ENCODE data around the gene WDR86. TPM values are rescaled to one million over a fixed set of nuclear protein-coding genes. Genes with fewer than 3 reads are reported as not detected.
A peak's percentile ranks its signal among the peaks of the same experiment; 100 is the strongest.

WDR86 gene
- total RNA-seq, 1 experiment from 2014 or later = 8.1 TPM

DNA sequence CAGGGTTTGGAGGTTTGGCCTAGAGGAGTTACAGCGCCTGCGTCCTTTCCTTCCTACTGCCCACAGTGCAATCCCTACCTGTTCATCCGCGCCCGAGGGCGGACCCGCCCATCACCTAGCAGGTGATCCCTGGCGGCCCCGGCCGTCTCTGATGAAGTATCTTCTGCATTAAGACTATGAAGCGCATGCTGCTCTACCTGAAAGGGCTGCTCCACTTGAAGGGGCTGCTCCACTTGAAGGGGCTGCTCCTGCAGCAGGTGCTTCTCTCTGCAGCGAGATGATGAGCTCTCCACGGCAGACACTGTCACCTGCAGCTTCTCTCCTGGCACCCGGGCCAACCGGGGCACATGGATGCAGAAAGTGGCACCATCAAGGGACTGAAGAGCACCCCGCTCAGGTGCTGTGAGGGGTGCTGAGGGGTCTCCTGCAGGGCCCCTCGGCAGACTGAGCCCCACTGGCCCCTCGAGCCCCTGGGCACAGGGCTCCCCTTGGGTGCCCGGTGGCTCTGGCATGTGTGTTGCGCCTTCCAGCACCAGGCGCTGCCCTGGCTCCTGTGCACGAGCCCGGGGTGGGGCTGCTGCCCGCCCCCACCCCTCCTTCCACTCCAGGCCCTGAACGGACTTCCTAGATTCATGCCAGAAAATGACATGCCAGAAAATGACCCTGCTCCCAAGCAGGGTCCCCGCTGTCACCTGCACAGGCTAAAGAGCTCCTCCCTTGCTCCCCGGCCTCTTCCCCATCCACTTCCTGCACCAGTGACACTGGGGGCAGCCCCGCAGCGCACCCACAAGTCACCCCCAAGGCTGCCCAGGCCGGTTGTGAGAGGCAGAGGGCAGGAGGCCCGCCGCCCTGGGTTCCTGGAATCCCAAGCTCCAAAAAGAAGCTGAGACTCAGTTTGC, 29.4 kb downstream of the WDR86 start:
- no peak overlapping the region for H2BK20ac ChIP-seq (ENCODE audit: low read depth, low read length, poor library complexity, severe bottlenecking)
- H4K91ac ChIP-seq (ENCODE audit: insufficient read length, low read depth, low read length) = no peak overlapping the region
- no peak for DNase-seq
- no peaks in the 10 kb centered on the region for H3K9me3 ChIP-seq (ENCODE audit: control insufficient read depth, low read depth, low read length)
- no CpG with 5 or more reads among the region's 32 CpGs for WGBS (ENCODE audit: extremely low coverage, insufficient read length, low lambda C conversion rate)
- no peak overlapping the region for H4K5ac ChIP-seq (ENCODE audit: insufficient read length, low read depth, low read length)
- H3K4me1 ChIP-seq (ENCODE audit: insufficient read depth, low read length) = no peaks in the 10 kb centered on the region
- H3K4me2 ChIP-seq (ENCODE audit: insufficient read depth, insufficient read length, low read length) = peak overlapping the region; percentile 67
- no peak overlapping the region for H2BK12ac ChIP-seq (ENCODE audit: insufficient read length, low read depth, low read length)
- no peaks in the 10 kb centered on the region for H3K79me1 ChIP-seq (ENCODE audit: insufficient read depth, low read depth, low read length, poor library complexity, severe bottlenecking)
- no peak overlapping the region for H2BK5ac ChIP-seq (ENCODE audit: insufficient read length, low read length)
- peaks cover 34% of the 10 kb centered on the region for H3K27me3 Mint-ChIP-seq (ENCODE audit: low read depth)
- H3K9me3 Mint-ChIP-seq = no peaks in the 10 kb centered on the region
- H2AK5ac ChIP-seq (ENCODE audit: insufficient read length, low read length) = no peak overlapping the region
- peaks cover 8% of the 10 kb centered on the region; the same call in 1 of the 2 replicates for H3K27me3 ChIP-seq (ENCODE audit: insufficient read depth, low read length)
- H2BK120ac ChIP-seq (ENCODE audit: low read depth, low read length, poor library complexity, severe bottlenecking) = no peak overlapping the region
- peaks cover 8 to 34% (median 32%) of the 10 kb centered on the region in 3 experiments for H3K36me3 Mint-ChIP-seq (ENCODE audit: insufficient read depth in 1 of 3, low read depth in 3 of 3)
- H3K9ac ChIP-seq (ENCODE audit: extremely low read depth, insufficient read length, low read length) = no peak overlapping the region
- H3K4ac ChIP-seq (ENCODE audit: low read depth, low read length) = no peak overlapping the region
- no peak overlapping the region for H2BK15ac ChIP-seq (ENCODE audit: low read depth, low read length)
- H3K18ac ChIP-seq (ENCODE audit: insufficient read length, low read depth, low read length) = no peak overlapping the region
- peak overlapping the region; percentile 46 to 72 for H3K4me3 Mint-ChIP-seq
- peaks cover 4% of the 10 kb centered on the region for H4K20me1 ChIP-seq (ENCODE audit: control insufficient read depth, insufficient read depth, insufficient read length)
- peaks cover 17 to 18% of the 10 kb centered on the region in 2 experiments for H3K4me1 Mint-ChIP-seq
- H3K27ac ChIP-seq (ENCODE audit: insufficient read length, low read depth, low read length) = no peak overlapping the region
- H3K14ac ChIP-seq (ENCODE audit: insufficient read depth, low read length) = no peak overlapping the region
- TF ChIP-seq, protein P1, sequence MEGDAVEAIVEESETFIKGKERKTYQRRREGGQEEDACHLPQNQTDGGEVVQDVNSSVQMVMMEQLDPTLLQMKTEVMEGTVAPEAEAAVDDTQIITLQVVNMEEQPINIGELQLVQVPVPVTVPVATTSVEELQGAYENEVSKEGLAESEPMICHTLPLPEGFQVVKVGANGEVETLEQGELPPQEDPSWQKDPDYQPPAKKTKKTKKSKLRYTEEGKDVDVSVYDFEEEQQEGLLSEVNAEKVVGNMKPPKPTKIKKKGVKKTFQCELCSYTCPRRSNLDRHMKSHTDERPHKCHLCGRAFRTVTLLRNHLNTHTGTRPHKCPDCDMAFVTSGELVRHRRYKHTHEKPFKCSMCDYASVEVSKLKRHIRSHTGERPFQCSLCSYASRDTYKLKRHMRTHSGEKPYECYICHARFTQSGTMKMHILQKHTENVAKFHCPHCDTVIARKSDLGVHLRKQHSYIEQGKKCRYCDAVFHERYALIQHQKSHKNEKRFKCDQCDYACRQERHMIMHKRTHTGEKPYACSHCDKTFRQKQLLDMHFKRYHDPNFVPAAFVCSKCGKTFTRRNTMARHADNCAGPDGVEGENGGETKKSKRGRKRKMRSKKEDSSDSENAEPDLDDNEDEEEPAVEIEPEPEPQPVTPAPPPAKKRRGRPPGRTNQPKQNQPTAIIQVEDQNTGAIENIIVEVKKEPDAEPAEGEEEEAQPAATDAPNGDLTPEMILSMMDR (conservative IDR thresholded peaks at IDR 0.05) = no peak
- H3K56ac ChIP-seq (ENCODE audit: insufficient read length, low read depth, low read length) = no peak overlapping the region
- H3K79me2 ChIP-seq (ENCODE audit: insufficient read depth, low read length) = no peaks in the 10 kb centered on the region
- no peak overlapping the region for H3K23ac ChIP-seq (ENCODE audit: insufficient read length, low read depth, low read length)
- peaks cover 15% of the 10 kb centered on the region for H3K23me2 ChIP-seq (ENCODE audit: insufficient read length, low read depth, low read length, poor library complexity, severe bottlenecking)
- H2AFZ ChIP-seq (ENCODE audit: low read length) = no peak overlapping the region
- H4K8ac ChIP-seq (replicated peaks; ENCODE audit: insufficient read length, low read depth, low read length) = no peak overlapping the region
- peak overlapping the region in 1 of 3 experiments; percentile 28; a peak in 1 of 7 replicates for H3K27ac Mint-ChIP-seq
- no peak overlapping the region for H3T11ph ChIP-seq (ENCODE audit: low read length)
